CD4-positive, alpha-beta T cell (primary cell): ENCODE results near the gene MAPK14. TPM values are rescaled to one million over a fixed set of nuclear protein-coding genes. Genes with fewer than 3 reads are reported as not detected.

Source experiments
- ATAC-seq: fragments of 200-7000 bp; cut with Tn5 transposase; one replicate; pipeline ENCODE4 v1.10.0; 2022; ENCODE audit warnings: mild to moderate bottlenecking; ENCODE audit not compliant: poor library complexity
- CTCF ChIA-PET: fragments of 350-600 bp; sonication (Branson Sonifier 250); formaldehyde crosslinking; loops from one replicate; lab custom pipeline; 2021; ENCODE audit warnings: antibody characterized with exemption, inconsistent platforms; lab: Charles Lee
- POLR2A ChIA-PET: fragments of 350-600 bp; sonication (Branson Sonifier 250); formaldehyde crosslinking; loops from one replicate; lab custom pipeline; 2021; ENCODE audit warnings: antibody characterized with exemption, inconsistent platforms; lab: Charles Lee
- DNase-seq, 14 experiments: peaks; one replicate each; pipeline ENCODE4 v3.0.0-alpha.2; 2013 to 2020; ENCODE audit warnings: mixed read lengths in 2 of 14
- H3K27ac ChIP-seq, 2 donors: one replicate each; pipeline versions ENCODE4 v1.5.1 to v1.7.0; 2013; ENCODE audit warnings: low read length in 2 of 2, low read depth in 1 of 2, mild to moderate bottlenecking in 1 of 2
- H3K27me3 ChIP-seq, 2 experiments: 1 replicate in 1 of 2; 2 replicates in 1 of 2; pipeline versions ENCODE4 v1.6.1 to v1.7.0; 2013; ENCODE audit warnings: low read length in 2 of 2, control low read depth in 1 of 2, mild to moderate bottlenecking in 1 of 2, moderate library complexity in 1 of 2; ENCODE audit not compliant: insufficient read depth in 2 of 2, control insufficient read depth in 1 of 2
- H3K36me3 ChIP-seq: one replicate; pipeline ENCODE4 v1.6.1; 2013; ENCODE audit warnings: low read length, control low read depth; ENCODE audit not compliant: insufficient read depth
- H3K4me1 ChIP-seq: one replicate; pipeline ENCODE4 v1.6.1; 2013; ENCODE audit warnings: low read length, control low read depth; ENCODE audit not compliant: insufficient read depth
- H3K4me3 ChIP-seq: one replicate; pipeline ENCODE4 v1.5.1; 2013; ENCODE audit warnings: mild to moderate bottlenecking, low read length, moderate library complexity
- H3K9me3 ChIP-seq, 2 experiments: 1 replicate in 1 of 2; 2 replicates in 1 of 2; pipeline versions ENCODE4 v1.6.1 to v1.7.0; 2013; ENCODE audit warnings: low read length in 2 of 2, mild to moderate bottlenecking in 2 of 2, control low read depth in 1 of 2, moderate library complexity in 1 of 2; ENCODE audit not compliant: control insufficient read depth in 1 of 2, insufficient read depth in 1 of 2
- H3K27ac Mint-ChIP-seq: one replicate; pipeline ENCODE4 v1.8.0; 2020; ENCODE audit warnings: mixed read lengths
- H3K27me3 Mint-ChIP-seq: one replicate; pipeline ENCODE4 v1.8.0; 2021; ENCODE audit warnings: mixed read lengths
- H3K36me3 Mint-ChIP-seq: one replicate; pipeline ENCODE4 v1.8.0; 2021; ENCODE audit warnings: low read depth, mixed read lengths
- H3K4me1 Mint-ChIP-seq: one replicate; pipeline ENCODE4 v1.8.0; 2021; ENCODE audit warnings: low read depth, mixed read lengths
- H3K4me3 Mint-ChIP-seq: one replicate; pipeline ENCODE4 v1.8.0; 2020; ENCODE audit warnings: mild to moderate bottlenecking, mixed read lengths
- H3K9me3 Mint-ChIP-seq: one replicate; pipeline ENCODE4 v1.8.0; 2020; ENCODE audit warnings: mixed read lengths
- intact Hi-C, 2 experiments: fragments of 100-400 bp; cut with DNase I in 1 of 2; cut with micrococcal nuclease in 1 of 2; formaldehyde crosslinking; loops; one replicate each; pipeline versions ENCODE4 v1.15.1 to v1.9.0; 2023 to 2025; cut with DNase I, micrococcal nuclease
- total RNA-seq, 174 experiments: library from RNA in 2 of 174; stranded (reverse) in 2 of 174; gene quantifications; one replicate each; pipeline ENCODE4 v1.2.3 and lab custom pipeline; 2021 to 2026
- TF ChIP-seq, protein P1 (sequence below): fragments of 200-600 bp; IDR thresholded peaks from one replicate; pipeline ENCODE4 v1.8.0; 2022; ENCODE audit warnings: antibody characterized with exemption, mild to moderate bottlenecking

Gene MAPK14
- total RNA-seq, 2 experiments from 2014 or later, result 42.6 to 42.8 TPM

DNA sequence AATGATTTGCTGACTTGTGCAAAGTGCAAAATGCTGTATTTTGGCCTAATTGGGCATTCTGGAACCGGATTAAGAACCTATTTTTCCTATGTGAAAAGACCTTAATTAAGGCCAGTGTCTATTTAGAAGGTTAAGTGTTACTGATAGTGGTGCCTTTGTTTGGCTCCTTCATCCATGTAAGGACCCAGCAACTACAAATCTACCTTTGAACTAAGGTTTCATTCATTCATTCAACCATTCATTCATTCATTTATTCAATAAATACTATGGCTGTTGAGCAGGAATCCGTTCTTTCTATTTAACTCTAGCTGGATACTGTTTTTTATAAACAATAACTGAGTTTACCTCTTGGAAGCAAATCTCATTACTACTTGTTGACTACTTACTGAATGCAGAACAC is 33.6 kb downstream of the MAPK14 start:
- no peaks in the 10 kb centered on the region for H3K9me3 Mint-ChIP-seq
- H3K27ac Mint-ChIP-seq, result no peak overlapping the region
- Histone ChIP-seq H3K27me3 (no peaks in the 10 kb centered on the region), H3K9me3 (no peaks in the 10 kb centered on the region), H3K4me3 (no peak overlapping the region), H3K27ac (no peak overlapping the region), H3K4me1 (peaks cover 6% of the 10 kb centered on the region), H3K36me3 (peaks cover 39% of the 10 kb centered on the region)
- no peaks in the 10 kb centered on the region for H3K27me3 Mint-ChIP-seq
- DNase-seq (no peak), ATAC-seq (no peak)
- CTCF ChIA-PET, result no interaction called here
- intact Hi-C loops, result no loop called here
- H3K4me1 Mint-ChIP-seq, result peaks cover 62% of the 10 kb centered on the region
- POLR2A ChIA-PET, result no interaction called here
- peaks cover 73% of the 10 kb centered on the region for H3K36me3 Mint-ChIP-seq
- TF ChIP-seq, protein P1, sequence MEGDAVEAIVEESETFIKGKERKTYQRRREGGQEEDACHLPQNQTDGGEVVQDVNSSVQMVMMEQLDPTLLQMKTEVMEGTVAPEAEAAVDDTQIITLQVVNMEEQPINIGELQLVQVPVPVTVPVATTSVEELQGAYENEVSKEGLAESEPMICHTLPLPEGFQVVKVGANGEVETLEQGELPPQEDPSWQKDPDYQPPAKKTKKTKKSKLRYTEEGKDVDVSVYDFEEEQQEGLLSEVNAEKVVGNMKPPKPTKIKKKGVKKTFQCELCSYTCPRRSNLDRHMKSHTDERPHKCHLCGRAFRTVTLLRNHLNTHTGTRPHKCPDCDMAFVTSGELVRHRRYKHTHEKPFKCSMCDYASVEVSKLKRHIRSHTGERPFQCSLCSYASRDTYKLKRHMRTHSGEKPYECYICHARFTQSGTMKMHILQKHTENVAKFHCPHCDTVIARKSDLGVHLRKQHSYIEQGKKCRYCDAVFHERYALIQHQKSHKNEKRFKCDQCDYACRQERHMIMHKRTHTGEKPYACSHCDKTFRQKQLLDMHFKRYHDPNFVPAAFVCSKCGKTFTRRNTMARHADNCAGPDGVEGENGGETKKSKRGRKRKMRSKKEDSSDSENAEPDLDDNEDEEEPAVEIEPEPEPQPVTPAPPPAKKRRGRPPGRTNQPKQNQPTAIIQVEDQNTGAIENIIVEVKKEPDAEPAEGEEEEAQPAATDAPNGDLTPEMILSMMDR, result no peak
- H3K4me3 Mint-ChIP-seq, result no peak overlapping the region

- H3K27ac ChIP-seq, result no peak overlapping the region
- Mint-ChIP-seq H3K4me1 (peaks cover 65% of the 10 kb centered on the region), H3K36me3 (peaks cover 69% of the 10 kb centered on the region), H3K27me3 (no peaks in the 10 kb centered on the region), H3K9me3 (no peaks in the 10 kb centered on the region), H3K4me3 (no peak overlapping the region), H3K27ac (no peak overlapping the region)
- CTCF ChIA-PET, result no interaction called here
- TF ChIP-seq, protein P1, result no peak
- H3K4me3 ChIP-seq, result no peak overlapping the region
- intact Hi-C loops, result no loop called here
- DNase-seq, result no peak
- H3K4me1 ChIP-seq, result peaks cover 6% of the 10 kb centered on the region
- no peak for ATAC-seq
- POLR2A ChIA-PET, result interaction anchor here (0.6 kb wide), 1 partner anchor 541 kb away, joined by 4 read pairs; no protein-coding TSS in a partner anchor
- no peaks in the 10 kb centered on the region for H3K27me3 ChIP-seq
- H3K9me3 ChIP-seq, result no peaks in the 10 kb centered on the region
- H3K36me3 ChIP-seq, result peaks cover 34% of the 10 kb centered on the region
Measured at GRCh38 chr6:36062247-36062646, 34.6 kb downstream of the MAPK14 start.

GRCh38 chr6:36063318-36064060 is 35.9 kb downstream of the MAPK14 start:
- Mint-ChIP-seq H3K27ac (peak overlapping the region; percentile 21), H3K36me3 (peaks cover 68% of the 10 kb centered on the region), H3K27me3 (no peaks in the 10 kb centered on the region), H3K9me3 (no peaks in the 10 kb centered on the region), H3K4me3 (no peak overlapping the region), H3K4me1 (peaks cover 77% of the 10 kb centered on the region)
- peaks cover 34% of the 10 kb centered on the region for H3K36me3 ChIP-seq
- CTCF ChIA-PET, result no interaction called here
- H3K9me3 ChIP-seq, result no peaks in the 10 kb centered on the region
- H3K4me1 ChIP-seq, result peaks cover 6% of the 10 kb centered on the region
- POLR2A ChIA-PET, result interaction anchor here (0.8 to 2.3 kb wide), 2 partner anchors 16 to 35 kb away, joined by 3 to 6 read pairs; partner anchors contain the start of gene MAPK14
- no peak overlapping the region for H3K27ac ChIP-seq
- intact Hi-C loops, result no loop called here
- TF ChIP-seq, protein P1, result no peak
- no peak overlapping the region for H3K4me3 ChIP-seq
- ATAC-seq (no peak), DNase-seq (no peak)
- H3K27me3 ChIP-seq, result no peaks in the 10 kb centered on the region
